Hepatocyte (in vitro differentiated cells): ENCODE results near the gene EXOC6B.

Experiments
- EZH2phosphoT487 ChIP-seq: fragments of 200-600 bp; sonication (generic); IDR thresholded peaks from one replicate; pipeline ENCODE4 v1.6.1; 2018; ENCODE audit warnings: antibody characterized with exemption, mild to moderate bottlenecking, low read depth, moderate library complexity; ENCODE audit not compliant: unreplicated experiment, severe bottlenecking
- TF ChIP-seq, protein P1 (sequence below): fragments of 200-600 bp; sonication (generic); IDR thresholded peaks from 2 replicates; pipeline ENCODE4 v1.5.1; 2016; ENCODE audit warnings: antibody characterized with exemption, mild to moderate bottlenecking; ENCODE audit not compliant: poor library complexity

DNA sequence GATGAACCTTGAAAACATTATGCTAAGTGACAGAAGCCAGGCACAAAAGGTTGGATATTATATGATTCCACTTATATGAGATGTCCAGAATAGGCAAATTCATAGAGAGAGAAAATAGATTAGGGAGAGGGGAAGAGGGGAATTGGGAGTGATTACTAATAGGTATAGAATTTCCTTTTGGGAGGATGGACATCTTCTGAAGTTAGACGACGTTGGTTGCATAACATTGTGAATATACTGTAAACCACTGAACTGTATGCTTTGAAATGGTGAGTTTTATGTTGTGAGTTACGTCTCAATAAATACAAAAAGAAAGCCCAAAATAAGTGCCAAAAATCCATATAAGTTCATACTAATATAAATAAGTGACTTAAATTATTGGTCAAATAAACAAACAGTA, 659.6 kb downstream of the EXOC6B start:
- no peak for TF ChIP-seq EZH2phosphoT487
- TF ChIP-seq, protein P1, sequence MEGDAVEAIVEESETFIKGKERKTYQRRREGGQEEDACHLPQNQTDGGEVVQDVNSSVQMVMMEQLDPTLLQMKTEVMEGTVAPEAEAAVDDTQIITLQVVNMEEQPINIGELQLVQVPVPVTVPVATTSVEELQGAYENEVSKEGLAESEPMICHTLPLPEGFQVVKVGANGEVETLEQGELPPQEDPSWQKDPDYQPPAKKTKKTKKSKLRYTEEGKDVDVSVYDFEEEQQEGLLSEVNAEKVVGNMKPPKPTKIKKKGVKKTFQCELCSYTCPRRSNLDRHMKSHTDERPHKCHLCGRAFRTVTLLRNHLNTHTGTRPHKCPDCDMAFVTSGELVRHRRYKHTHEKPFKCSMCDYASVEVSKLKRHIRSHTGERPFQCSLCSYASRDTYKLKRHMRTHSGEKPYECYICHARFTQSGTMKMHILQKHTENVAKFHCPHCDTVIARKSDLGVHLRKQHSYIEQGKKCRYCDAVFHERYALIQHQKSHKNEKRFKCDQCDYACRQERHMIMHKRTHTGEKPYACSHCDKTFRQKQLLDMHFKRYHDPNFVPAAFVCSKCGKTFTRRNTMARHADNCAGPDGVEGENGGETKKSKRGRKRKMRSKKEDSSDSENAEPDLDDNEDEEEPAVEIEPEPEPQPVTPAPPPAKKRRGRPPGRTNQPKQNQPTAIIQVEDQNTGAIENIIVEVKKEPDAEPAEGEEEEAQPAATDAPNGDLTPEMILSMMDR = no peak
